A549 (cell line): ENCODE data around the gene HIGD1A.

ENCODE experiments used
- CEBPB ChIP-seq, 2 experiments: fragments of >200 bp in 1 of 2; sonication (Bioruptor Twin) in 1 of 2; formaldehyde crosslinking in 1 of 2; IDR thresholded peaks; 2 replicates each; pipeline ENCODE4 v1.6.1; 2012 to 2016
- EP300 ChIP-seq, 2 experiments: fragments of >200 bp; sonication (Bioruptor Twin); formaldehyde crosslinking; IDR thresholded peaks; 2 replicates in 1 of 2; 3 replicates in 1 of 2; pipeline ENCODE4 v1.6.1; 2016 to 2017
- HDAC2 ChIP-seq: fragments of 200-600 bp; sonication (generic); IDR thresholded peaks from 2 replicates; pipeline ENCODE4 v1.6.1; 2016
- MAFK ChIP-seq: fragments of 450-650 bp; IDR thresholded peaks from 2 replicates; pipeline ENCODE4 v1.6.1; 2014; ENCODE audit not compliant: partially characterized antibody
- NFE2L2 ChIP-seq: fragments of 150-350 bp; conservative IDR thresholded peaks from 2 replicates; pipeline ENCODE4 v1.6.1; 2014; ENCODE audit warnings: low read length
- POLR2A ChIP-seq: IDR thresholded peaks from 2 replicates; pipeline ENCODE4 v1.6.1; 2012; ENCODE audit warnings: mild to moderate bottlenecking, low read length
- RAD21 ChIP-seq, 2 experiments: fragments of >200 bp in 1 of 2; sonication (Bioruptor Twin) in 1 of 2; formaldehyde crosslinking in 1 of 2; IDR thresholded peaks in 1 of 2; conservative IDR thresholded peaks in 1 of 2; 2 replicates in 1 of 2; 3 replicates in 1 of 2; pipeline ENCODE4 v1.6.1; 2012 to 2018; ENCODE audit warnings: inconsistent platforms in 1 of 2
- RCOR1 ChIP-seq: fragments of 150-350 bp; IDR thresholded peaks from 2 replicates; pipeline ENCODE4 v1.6.1; 2014; ENCODE audit warnings: antibody characterized with exemption, low read length, low read depth
- SMC3 ChIP-seq: fragments of >200 bp; sonication (Bioruptor Twin); formaldehyde crosslinking; IDR thresholded peaks from 3 replicates; pipeline ENCODE4 v1.6.1; 2018; ENCODE audit warnings: inconsistent platforms
- SREBF2 ChIP-seq: fragments of 450-650 bp; IDR thresholded peaks from 2 replicates; pipeline ENCODE4 v1.6.1; 2014; ENCODE audit warnings: mild to moderate bottlenecking, moderate library complexity
- TF ChIP-seq, protein P1 (sequence below): fragments of >200 bp; sonication (Bioruptor Twin); formaldehyde crosslinking; IDR thresholded peaks from 3 replicates; pipeline ENCODE4 v1.5.1; 2016
- TF ChIP-seq, protein P2 (sequence below): fragments of 200-600 bp; sonication (generic); IDR thresholded peaks from 2 replicates; pipeline ENCODE4 v1.6.1; 2016; ENCODE audit warnings: antibody characterized with exemption, mild to moderate bottlenecking, moderate library complexity
- TF ChIP-seq, protein P3 (sequence below): IDR thresholded peaks from 2 replicates; pipeline ENCODE4 v1.6.1; 2012
- TF ChIP-seq, protein P4 (sequence below): IDR thresholded peaks from 2 replicates; pipeline ENCODE4 v1.6.1; 2012

DNA sequence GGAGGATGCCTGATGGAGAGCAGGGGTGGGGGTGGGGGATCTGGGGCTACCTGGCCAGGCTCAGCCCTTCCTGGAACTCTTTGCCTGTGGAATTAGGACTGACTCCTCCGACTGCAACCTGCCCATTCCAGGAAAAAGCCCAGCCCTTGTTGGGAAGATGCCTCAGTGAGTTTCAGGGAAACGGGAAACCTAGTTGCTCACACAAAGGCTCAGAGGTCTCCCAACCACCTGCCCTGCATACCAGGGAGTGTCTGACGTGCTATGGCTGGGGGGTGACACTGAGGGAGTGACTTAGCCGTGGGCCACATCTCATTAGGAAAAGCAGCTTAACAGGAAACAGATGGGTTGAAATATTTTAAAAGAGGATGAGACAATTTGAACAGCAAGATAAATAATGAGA, 43.4 kb upstream of the HIGD1A start:
- TF ChIP-seq, protein P1, sequence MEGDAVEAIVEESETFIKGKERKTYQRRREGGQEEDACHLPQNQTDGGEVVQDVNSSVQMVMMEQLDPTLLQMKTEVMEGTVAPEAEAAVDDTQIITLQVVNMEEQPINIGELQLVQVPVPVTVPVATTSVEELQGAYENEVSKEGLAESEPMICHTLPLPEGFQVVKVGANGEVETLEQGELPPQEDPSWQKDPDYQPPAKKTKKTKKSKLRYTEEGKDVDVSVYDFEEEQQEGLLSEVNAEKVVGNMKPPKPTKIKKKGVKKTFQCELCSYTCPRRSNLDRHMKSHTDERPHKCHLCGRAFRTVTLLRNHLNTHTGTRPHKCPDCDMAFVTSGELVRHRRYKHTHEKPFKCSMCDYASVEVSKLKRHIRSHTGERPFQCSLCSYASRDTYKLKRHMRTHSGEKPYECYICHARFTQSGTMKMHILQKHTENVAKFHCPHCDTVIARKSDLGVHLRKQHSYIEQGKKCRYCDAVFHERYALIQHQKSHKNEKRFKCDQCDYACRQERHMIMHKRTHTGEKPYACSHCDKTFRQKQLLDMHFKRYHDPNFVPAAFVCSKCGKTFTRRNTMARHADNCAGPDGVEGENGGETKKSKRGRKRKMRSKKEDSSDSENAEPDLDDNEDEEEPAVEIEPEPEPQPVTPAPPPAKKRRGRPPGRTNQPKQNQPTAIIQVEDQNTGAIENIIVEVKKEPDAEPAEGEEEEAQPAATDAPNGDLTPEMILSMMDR: no peak
- TF ChIP-seq, protein P2, sequence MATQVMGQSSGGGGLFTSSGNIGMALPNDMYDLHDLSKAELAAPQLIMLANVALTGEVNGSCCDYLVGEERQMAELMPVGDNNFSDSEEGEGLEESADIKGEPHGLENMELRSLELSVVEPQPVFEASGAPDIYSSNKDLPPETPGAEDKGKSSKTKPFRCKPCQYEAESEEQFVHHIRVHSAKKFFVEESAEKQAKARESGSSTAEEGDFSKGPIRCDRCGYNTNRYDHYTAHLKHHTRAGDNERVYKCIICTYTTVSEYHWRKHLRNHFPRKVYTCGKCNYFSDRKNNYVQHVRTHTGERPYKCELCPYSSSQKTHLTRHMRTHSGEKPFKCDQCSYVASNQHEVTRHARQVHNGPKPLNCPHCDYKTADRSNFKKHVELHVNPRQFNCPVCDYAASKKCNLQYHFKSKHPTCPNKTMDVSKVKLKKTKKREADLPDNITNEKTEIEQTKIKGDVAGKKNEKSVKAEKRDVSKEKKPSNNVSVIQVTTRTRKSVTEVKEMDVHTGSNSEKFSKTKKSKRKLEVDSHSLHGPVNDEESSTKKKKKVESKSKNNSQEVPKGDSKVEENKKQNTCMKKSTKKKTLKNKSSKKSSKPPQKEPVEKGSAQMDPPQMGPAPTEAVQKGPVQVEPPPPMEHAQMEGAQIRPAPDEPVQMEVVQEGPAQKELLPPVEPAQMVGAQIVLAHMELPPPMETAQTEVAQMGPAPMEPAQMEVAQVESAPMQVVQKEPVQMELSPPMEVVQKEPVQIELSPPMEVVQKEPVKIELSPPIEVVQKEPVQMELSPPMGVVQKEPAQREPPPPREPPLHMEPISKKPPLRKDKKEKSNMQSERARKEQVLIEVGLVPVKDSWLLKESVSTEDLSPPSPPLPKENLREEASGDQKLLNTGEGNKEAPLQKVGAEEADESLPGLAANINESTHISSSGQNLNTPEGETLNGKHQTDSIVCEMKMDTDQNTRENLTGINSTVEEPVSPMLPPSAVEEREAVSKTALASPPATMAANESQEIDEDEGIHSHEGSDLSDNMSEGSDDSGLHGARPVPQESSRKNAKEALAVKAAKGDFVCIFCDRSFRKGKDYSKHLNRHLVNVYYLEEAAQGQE: no peak
- TF ChIP-seq POLR2A (no peak), NFE2L2 (no peak), SREBF2 (no peak), EP300 (IDR thresholded peaks at IDR 0.05) (no peak), SMC3 (no peak), CEBPB (IDR thresholded peaks at IDR 0.05) (no peak), MAFK (no peak), RAD21 (conservative IDR thresholded peaks at IDR 0.05 in 1 of 2, IDR thresholded peaks at IDR 0.05 in 1 of 2) (no peak), RCOR1 (no peak), HDAC2 (no peak)
- TF ChIP-seq, protein P3, sequence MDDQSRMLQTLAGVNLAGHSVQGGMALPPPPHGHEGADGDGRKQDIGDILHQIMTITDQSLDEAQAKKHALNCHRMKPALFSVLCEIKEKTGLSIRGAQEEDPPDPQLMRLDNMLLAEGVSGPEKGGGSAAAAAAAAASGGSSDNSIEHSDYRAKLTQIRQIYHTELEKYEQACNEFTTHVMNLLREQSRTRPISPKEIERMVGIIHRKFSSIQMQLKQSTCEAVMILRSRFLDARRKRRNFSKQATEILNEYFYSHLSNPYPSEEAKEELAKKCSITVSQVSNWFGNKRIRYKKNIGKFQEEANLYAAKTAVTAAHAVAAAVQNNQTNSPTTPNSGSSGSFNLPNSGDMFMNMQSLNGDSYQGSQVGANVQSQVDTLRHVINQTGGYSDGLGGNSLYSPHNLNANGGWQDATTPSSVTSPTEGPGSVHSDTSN: no peak
- TF ChIP-seq, protein P4, sequence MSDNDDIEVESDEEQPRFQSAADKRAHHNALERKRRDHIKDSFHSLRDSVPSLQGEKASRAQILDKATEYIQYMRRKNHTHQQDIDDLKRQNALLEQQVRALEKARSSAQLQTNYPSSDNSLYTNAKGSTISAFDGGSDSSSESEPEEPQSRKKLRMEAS: no peak
